ENCODE data around the gene CDC45. TPM values are rescaled to one million over a fixed set of nuclear protein-coding genes. Genes with fewer than 3 reads are reported as not detected.

The CDC45 gene
- total and polyA plus RNA-seq, 11 donors = 0.15 to 3.1 (median 0.32) TPM; not detected in 4

DNA sequence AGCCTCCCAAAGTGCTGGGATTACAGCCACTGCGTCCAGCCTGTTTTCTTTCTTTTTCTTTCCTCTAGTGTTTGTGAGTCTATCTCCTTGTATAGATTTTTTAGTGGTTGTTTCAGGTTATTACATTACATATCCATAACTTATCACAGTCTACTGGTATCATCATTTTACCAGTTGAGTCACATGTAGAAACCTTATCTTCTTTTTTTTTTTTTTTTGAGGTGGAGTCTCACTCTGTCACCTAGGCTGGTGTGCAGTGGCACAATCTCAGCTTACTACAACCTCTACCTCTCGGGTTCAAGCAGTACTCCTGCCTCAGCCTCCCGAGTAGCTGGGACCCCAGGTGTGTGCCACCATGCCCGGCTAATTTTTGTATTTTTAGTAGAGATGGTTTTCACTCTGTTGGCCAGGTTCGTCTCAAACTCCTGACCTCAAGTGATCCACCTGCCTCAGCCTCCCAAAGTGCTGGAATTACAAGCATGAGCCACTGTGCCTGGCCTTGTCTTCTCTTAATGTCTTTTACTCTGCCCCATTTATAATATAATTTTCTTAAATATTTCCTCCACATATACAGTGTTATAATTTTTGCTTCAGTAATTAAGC, 11.0 kb downstream of the CDC45 start:
- ATAC-seq (no peak), DNase-seq (no peak)
- Histone ChIP-seq H3K9me3 (no peaks in the 10 kb centered on the region), H3K27me3 (no peaks in the 10 kb centered on the region), H3K4me1 (peaks cover 0 to 6% (median 0%) of the 10 kb centered on the region in 12 donors), H3K36me3 (peaks cover 0 to 6% (median 0%) of the 10 kb centered on the region in 9 donors), H3K4me3 (no peak overlapping the region), H3K27ac (no peak overlapping the region)
- no peak for TF ChIP-seq POLR2A (IDR thresholded peaks at IDR 0.05)
- TF ChIP-seq, protein P1, sequence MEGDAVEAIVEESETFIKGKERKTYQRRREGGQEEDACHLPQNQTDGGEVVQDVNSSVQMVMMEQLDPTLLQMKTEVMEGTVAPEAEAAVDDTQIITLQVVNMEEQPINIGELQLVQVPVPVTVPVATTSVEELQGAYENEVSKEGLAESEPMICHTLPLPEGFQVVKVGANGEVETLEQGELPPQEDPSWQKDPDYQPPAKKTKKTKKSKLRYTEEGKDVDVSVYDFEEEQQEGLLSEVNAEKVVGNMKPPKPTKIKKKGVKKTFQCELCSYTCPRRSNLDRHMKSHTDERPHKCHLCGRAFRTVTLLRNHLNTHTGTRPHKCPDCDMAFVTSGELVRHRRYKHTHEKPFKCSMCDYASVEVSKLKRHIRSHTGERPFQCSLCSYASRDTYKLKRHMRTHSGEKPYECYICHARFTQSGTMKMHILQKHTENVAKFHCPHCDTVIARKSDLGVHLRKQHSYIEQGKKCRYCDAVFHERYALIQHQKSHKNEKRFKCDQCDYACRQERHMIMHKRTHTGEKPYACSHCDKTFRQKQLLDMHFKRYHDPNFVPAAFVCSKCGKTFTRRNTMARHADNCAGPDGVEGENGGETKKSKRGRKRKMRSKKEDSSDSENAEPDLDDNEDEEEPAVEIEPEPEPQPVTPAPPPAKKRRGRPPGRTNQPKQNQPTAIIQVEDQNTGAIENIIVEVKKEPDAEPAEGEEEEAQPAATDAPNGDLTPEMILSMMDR (IDR thresholded peaks at IDR 0.05) = no peak
- WGBS, 4 donors = 96 to 98% (median 96%) methylated on average over 5 of the region's 5 CpGs
- intact Hi-C loops (cut with DNase I) = loop anchor here in 1 of 10 donors (10.0 kb wide), 1 partner anchor 224 kb away; the partner anchor contains the start of gene SEPTIN5

DNA sequence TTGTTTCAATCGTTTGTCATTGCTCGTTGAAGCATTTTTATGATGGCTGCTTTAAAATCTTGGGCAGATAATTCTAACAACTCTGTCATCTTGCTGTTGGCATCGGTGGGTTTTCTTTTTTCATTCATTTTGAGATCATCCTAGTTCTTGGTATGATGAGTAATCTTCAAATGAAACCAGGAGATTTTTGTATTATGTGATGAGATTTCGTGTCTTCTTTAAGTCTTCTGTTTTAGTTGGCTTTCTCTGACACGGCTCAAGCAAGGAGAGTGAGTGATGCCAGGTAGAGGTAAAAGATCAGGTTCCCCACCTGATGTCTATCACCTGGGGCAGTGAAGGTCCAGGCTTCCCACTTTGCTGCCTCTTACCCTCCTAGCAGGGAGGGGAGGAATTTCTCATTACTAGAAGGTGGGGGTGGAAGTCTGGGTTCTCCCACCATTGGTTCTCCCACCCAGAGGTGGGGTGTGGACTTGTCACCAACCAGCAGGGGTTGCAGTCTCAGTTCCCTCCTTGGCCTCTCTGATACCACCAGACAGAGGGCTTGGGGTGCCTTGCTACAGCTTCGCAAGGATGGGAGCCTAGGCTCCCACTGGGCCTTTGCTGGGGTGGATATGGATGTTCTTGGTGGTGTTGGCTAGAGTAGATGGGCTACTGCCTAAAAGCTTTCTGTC, 12.9 kb downstream of the CDC45 start:
- intact Hi-C loops (cut with DNase I) = loop anchor here in 1 of 10 donors (10.0 kb wide), 1 partner anchor 222 kb away; the partner anchor contains the start of gene SEPTIN5
- Histone ChIP-seq H3K36me3 (peaks cover 0 to 6% (median 0%) of the 10 kb centered on the region in 9 donors), H3K4me3 (no peak overlapping the region), H3K4me1 (peaks cover 0 to 6% (median 0%) of the 10 kb centered on the region in 12 donors), H3K27me3 (no peaks in the 10 kb centered on the region), H3K27ac (no peak overlapping the region), H3K9me3 (no peaks in the 10 kb centered on the region)
- no peak for TF ChIP-seq POLR2A (IDR thresholded peaks at IDR 0.05)
- TF ChIP-seq, protein P1 (IDR thresholded peaks at IDR 0.05) = no peak
- DNase-seq (no peak), ATAC-seq (no peak)
- WGBS, 4 donors = 92 to 96% (median 95%) methylated on average over 6 of the region's 6 CpGs

DNA sequence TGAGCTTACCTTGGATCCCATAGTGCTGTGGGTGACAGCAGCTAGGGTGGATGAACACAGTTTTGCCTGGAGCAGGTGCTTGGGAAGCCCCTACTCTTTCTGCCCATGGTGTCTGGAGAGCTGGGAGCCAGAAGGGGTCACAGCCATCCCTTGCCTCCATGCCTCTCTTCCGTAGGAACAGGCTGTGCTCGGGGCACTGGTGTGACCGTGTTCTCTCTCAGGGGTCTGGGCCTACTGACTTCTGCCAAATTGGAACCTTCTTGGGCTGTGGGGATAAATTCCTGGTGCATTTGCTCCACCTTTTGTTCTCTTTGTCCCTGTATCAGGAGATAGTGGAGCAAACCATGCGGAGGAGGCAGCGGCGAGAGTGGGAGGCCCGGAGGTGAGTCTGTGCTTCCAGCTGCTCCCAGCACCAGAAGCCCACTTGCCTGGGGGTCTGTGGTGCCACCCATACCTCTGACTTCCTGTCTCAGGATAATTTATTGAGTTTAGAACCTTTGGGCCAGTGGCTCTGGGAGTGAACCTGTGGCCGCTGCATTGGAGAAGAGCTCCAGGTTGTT, 14.4 kb downstream of the CDC45 start:
- peaks cover 0 to 3% (median 0%) of the 10 kb centered on the region in 12 donors for H3K4me1 ChIP-seq
- 96 to 99% (median 97%) methylated on average over 8 of the region's 8 CpGs for WGBS, 4 donors
- no peak for TF ChIP-seq POLR2A (IDR thresholded peaks at IDR 0.05)
- TF ChIP-seq, protein P1 (IDR thresholded peaks at IDR 0.05) = no peak
- no peak overlapping the region for H3K4me3 ChIP-seq
- ATAC-seq (no peak), DNase-seq (no peak)
- no peak overlapping the region for H3K27ac ChIP-seq
- no peaks in the 10 kb centered on the region for H3K27me3 ChIP-seq
- intact Hi-C loops (cut with DNase I) = loop anchor here in 1 of 10 donors (10.0 kb wide), 1 partner anchor 221 kb away; the partner anchor contains the start of gene SEPTIN5
- H3K36me3 ChIP-seq = peaks cover 0 to 6% (median 0%) of the 10 kb centered on the region in 9 donors
- no peaks in the 10 kb centered on the region for H3K9me3 ChIP-seq

DNA sequence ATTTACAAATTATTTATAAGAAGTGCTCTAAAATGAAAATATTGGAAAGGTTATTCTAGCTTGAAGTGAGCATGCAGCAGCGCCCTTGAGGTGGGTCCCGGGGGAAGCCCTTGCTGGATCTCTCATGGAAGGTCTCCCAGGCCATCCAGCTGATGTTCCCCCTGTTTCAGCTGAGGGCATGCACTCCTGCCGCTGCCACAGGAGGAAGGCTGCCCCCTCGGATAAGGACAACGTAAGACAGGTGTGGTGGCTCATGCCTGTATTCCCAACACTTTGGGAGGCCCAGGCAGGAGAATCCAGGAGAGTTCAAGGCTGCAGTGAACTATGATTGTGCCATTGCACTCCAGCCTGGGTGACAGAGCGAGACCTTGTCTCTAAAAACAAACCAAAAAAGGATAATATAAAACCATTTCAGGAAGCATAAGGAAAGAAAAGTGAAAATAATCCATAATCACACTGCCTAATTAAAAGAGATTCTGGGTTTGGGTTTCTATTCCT, 15.0 kb downstream of the CDC45 start:
- DNase-seq = no peak
- Histone ChIP-seq H3K27me3 (no peaks in the 10 kb centered on the region), H3K4me3 (no peak overlapping the region), H3K27ac (no peak overlapping the region), H3K9me3 (no peaks in the 10 kb centered on the region), H3K4me1 (no peaks in the 10 kb centered on the region), H3K36me3 (peaks cover 0 to 6% (median 0%) of the 10 kb centered on the region in 9 donors)
- intact Hi-C loops (cut with DNase I) = loop anchor here in 4 of 10 donors (5.0 to 10.0 kb wide), 3 partner anchors 133 to 220 kb away; partner anchors contain the start of gene SEPTIN5 (in 1 of the 4)
- WGBS, 4 donors = 93 to 95% (median 94%) methylated on average over 6 of the region's 6 CpGs
- TF ChIP-seq, protein P1 (IDR thresholded peaks at IDR 0.05) = no peak
- TF ChIP-seq POLR2A (IDR thresholded peaks at IDR 0.05) = no peak
- ATAC-seq = no peak
